ENCODE data around the gene PAQR3. TPM values are rescaled to one million over a fixed set of nuclear protein-coding genes. Genes with fewer than 3 reads are reported as not detected.

PAQR3 gene
- total and polyA plus RNA-seq, 9 of the 15 experiments (the other 6 are each of a cell fraction or from before 2014, with no cell fraction given) = 10.7 to 77.1 (median 31.6) TPM

GRCh38 chr4:78930016-78930629, 9.1 kb downstream of the PAQR3 start:
- FAIRE-seq = no peak
- Histone ChIP-seq H3K79me2 (ENCODE audit: control insufficient read depth, insufficient read depth, low read length) (no peaks in the 10 kb centered on the region), H3K9me1 (ENCODE audit: control insufficient read depth, insufficient read depth, low read length) (no peaks in the 10 kb centered on the region)
- TF ChIP-seq SOX6 (IDR thresholded peaks at IDR 0.05) (no peak), PPARD (CRISPR knock-in tag; IDR thresholded peaks at IDR 0.05) (no peak), NBN (IDR thresholded peaks at IDR 0.05; ENCODE audit: low read depth) (no peak), ZNF41 (CRISPR knock-in tag; conservative IDR thresholded peaks at IDR 0.05) (no peak), ZNF778 (CRISPR knock-in tag; IDR thresholded peaks at IDR 0.05) (no peak), NFATC3 (IDR thresholded peaks at IDR 0.05) (no peak), MBD2 (IDR thresholded peaks at IDR 0.05; ENCODE audit: borderline replicate concordance, low read depth) (no peak), U2AF1 (optimal IDR thresholded peaks at IDR 0.05; ENCODE audit: low read depth, low read length) (no peak), ID3 (CRISPR knock-in tag; IDR thresholded peaks at IDR 0.05) (no peak), ID3 (tag; IDR thresholded peaks at IDR 0.05) (no peak), PHF21A (IDR thresholded peaks at IDR 0.05; ENCODE audit: borderline replicate concordance, low read depth) (no peak), MIER1 (IDR thresholded peaks at IDR 0.05; ENCODE audit: low read depth) (no peak), ELK3 (CRISPR knock-in tag; IDR thresholded peaks at IDR 0.05) (no peak), ZNF232 (CRISPR knock-in tag; IDR thresholded peaks at IDR 0.05) (no peak)
- TF ChIP-seq, protein P1, sequence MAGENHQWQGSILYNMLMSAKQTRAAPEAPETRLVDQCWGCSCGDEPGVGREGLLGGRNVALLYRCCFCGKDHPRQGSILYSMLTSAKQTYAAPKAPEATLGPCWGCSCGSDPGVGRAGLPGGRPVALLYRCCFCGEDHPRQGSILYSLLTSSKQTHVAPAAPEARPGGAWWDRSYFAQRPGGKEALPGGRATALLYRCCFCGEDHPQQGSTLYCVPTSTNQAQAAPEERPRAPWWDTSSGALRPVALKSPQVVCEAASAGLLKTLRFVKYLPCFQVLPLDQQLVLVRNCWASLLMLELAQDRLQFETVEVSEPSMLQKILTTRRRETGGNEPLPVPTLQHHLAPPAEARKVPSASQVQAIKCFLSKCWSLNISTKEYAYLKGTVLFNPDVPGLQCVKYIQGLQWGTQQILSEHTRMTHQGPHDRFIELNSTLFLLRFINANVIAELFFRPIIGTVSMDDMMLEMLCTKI (IDR thresholded peaks at IDR 0.05; ENCODE audit: partially characterized antibody) = no peak
- TF ChIP-seq, protein P2, sequence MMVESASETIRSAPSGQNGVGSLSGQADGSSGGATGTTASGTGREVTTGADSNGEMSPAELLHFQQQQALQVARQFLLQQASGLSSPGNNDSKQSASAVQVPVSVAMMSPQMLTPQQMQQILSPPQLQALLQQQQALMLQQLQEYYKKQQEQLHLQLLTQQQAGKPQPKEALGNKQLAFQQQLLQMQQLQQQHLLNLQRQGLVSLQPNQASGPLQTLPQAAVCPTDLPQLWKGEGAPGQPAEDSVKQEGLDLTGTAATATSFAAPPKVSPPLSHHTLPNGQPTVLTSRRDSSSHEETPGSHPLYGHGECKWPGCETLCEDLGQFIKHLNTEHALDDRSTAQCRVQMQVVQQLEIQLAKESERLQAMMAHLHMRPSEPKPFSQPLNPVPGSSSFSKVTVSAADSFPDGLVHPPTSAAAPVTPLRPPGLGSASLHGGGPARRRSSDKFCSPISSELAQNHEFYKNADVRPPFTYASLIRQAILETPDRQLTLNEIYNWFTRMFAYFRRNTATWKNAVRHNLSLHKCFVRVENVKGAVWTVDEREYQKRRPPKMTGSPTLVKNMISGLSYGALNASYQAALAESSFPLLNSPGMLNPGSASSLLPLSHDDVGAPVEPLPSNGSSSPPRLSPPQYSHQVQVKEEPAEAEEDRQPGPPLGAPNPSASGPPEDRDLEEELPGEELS (CRISPR knock-in tag; IDR thresholded peaks at IDR 0.05; ENCODE audit: borderline replicate concordance) = no peak
- TF ChIP-seq, protein P3, sequence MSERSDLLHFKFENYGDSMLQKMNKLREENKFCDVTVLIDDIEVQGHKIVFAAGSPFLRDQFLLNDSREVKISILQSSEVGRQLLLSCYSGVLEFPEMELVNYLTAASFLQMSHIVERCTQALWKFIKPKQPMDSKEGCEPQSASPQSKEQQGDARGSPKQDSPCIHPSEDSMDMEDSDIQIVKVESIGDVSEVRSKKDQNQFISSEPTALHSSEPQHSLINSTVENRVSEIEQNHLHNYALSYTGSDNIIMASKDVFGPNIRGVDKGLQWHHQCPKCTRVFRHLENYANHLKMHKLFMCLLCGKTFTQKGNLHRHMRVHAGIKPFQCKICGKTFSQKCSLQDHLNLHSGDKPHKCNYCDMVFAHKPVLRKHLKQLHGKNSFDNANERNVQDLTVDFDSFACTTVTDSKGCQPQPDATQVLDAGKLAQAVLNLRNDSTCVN (CRISPR knock-in tag; IDR thresholded peaks at IDR 0.05) = no peak

More at GRCh38 chr4:78930016-78930629, 9.1 kb downstream of the PAQR3 start:
- H3K27ac ChIP-seq (ENCODE audit: extremely low read depth, low read depth, low read length) = no peak overlapping the region
- H3K4me2 ChIP-seq (ENCODE audit: insufficient read depth, low read length) = no peak overlapping the region
- 83% methylated on average over 6 of the region's 6 CpGs for WGBS (ENCODE audit: insufficient coverage, low coverage, missing lambda C conversion rate)
- H3K9ac ChIP-seq (ENCODE audit: insufficient read depth in 1 of 2, low read depth in 2 of 2, low read length in 2 of 2) = no peak overlapping the region
- H3K36me3 ChIP-seq (ENCODE audit: control insufficient read depth, insufficient read depth, low read length) = peaks cover 74% of the 10 kb centered on the region
- H4K20me1 ChIP-seq (replicated peaks; ENCODE audit: control insufficient read depth, insufficient read depth, low read length) = no peaks in the 10 kb centered on the region
- DNase-seq (ENCODE audit: extremely low read depth in 1 of 4, low spot score in 3 of 4) = no peak
- intact Hi-C loops (cut with micrococcal nuclease) = no loop called here
- H2AFZ ChIP-seq (ENCODE audit: low read depth, low read length) = no peak overlapping the region
- no peaks in the 10 kb centered on the region for H3K9me3 ChIP-seq (replicated peaks; ENCODE audit: control insufficient read depth, insufficient read depth, low read depth, low read length)
- in situ Hi-C loops (cut with MboI) = no loop called here
- no TSS peak for BruUV-seq (replicated peaks)
- POLR2A ChIA-PET = no interaction called here
- CTCF ChIA-PET (ENCODE audit: low intra/inter-chr PET ratio) = no interaction called here
- no peaks in the 10 kb centered on the region for H3K27me3 ChIP-seq (ENCODE audit: control insufficient read depth in 2 of 2, insufficient read depth in 2 of 2, low read length in 2 of 2)
- H3K4me3 ChIP-seq = no peak overlapping the region
- H3K4me1 ChIP-seq (replicated peaks in 1 of 2; ENCODE audit: control insufficient read depth in 2 of 2, insufficient read depth in 2 of 2, low read length in 2 of 2) = peaks cover 0 to 8% of the 10 kb centered on the region in 2 experiments; a peak in 2 of 5 replicates
- no peak for ATAC-seq

Measured in K562 (cell line).